OCI-LY3 (cell line): ENCODE data around the gene RTF1.
"Not testable (repeated sequence)": the region's sequence is repeated elsewhere in the genome, so short reads cannot be mapped to it uniquely, and the experiment has no call there.

Experiments used
- CTCF ChIP-seq: fragments of 200-600, 300-600 bp; sonication (generic); IDR thresholded peaks from 2 replicates; pipeline ENCODE4 v1.5.1; 2014; ENCODE audit warnings: antibody characterized with exemption, low read length, low read depth
- EZH2phosphoT487 ChIP-seq: fragments of 200-600 bp; shearing (Covaris generic); IDR thresholded peaks from 2 replicates; pipeline ENCODE4 v1.6.1; 2018; ENCODE audit warnings: antibody characterized with exemption, mixed run types, low read depth

GRCh38 chr15:41469644-41470043 lies 52.7 kb downstream of the RTF1 start:
- not testable (repeated sequence) for TF ChIP-seq CTCF, EZH2phosphoT487
